GM12878 (cell line): ENCODE results near the gene SRPRB. TPM values are rescaled to one million over a fixed set of nuclear protein-coding genes. Genes with fewer than 3 reads are reported as not detected.

Source experiments
- ATAC-seq: fragments of 200-7000 bp; cut with Tn5 transposase; 3 replicates; pipeline ENCODE4 v1.9.1; 2020; ENCODE audit warnings: mild to moderate bottlenecking, moderate library complexity
- BruUV-seq: library from RNA; stranded (reverse); fragments of 400-500 nt; replicated peaks from 2 replicates; lab custom pipeline; 2021; lab: Mats Ljungman, UMichigan
- CTCF ChIA-PET: fragments of 300-600 bp; sonication (Branson Sonifier 250); formaldehyde crosslinking; extraction: SDS; loops from one replicate; lab custom pipeline; 2021; ENCODE audit warnings: inconsistent platforms; lab: Yijun Ruan, JAX
- POLR2A ChIA-PET: fragments of 350-600 bp; formaldehyde crosslinking; extraction: SDS; loops from one replicate; lab custom pipeline; 2021; ENCODE audit warnings: inconsistent platforms; lab: Charles Lee
- RAD21 ChIA-PET: fragments of 300-600 bp; sonication (Branson Sonifier 250); formaldehyde crosslinking; loops from one replicate; lab custom pipeline; 2023; ENCODE audit warnings: antibody characterized with exemption; ENCODE audit not compliant: unreplicated experiment; lab: Charles Lee
- SMC1A ChIA-PET: fragments of 300-600 bp; sonication (Branson Sonifier 250); formaldehyde crosslinking; loops from one replicate; lab custom pipeline; 2023; ENCODE audit not compliant: unreplicated experiment, uncharacterized antibody; lab: Charles Lee
- DNase-seq: peaks from one replicate; pipeline ENCODE4 v3.0.0-alpha.2; 2011; ENCODE audit warnings: low read depth, low spot score
- FAIRE-seq: peaks from 3 replicates; lab custom pipeline; 2011; peaks lifted over from hg19 to GRCh38; lab: Jason Lieb, UNC
- H2AFZ ChIP-seq: 2 replicates; pipeline ENCODE4 v1.6.0; 2011; ENCODE audit warnings: low read depth, low read length, control low read depth; ENCODE audit not compliant: control insufficient read depth
- H3K27ac ChIP-seq: 2 replicates; pipeline ENCODE4 v1.5.1; 2011; ENCODE audit warnings: control low read depth; ENCODE audit not compliant: control insufficient read depth, insufficient read depth
- H3K27me3 ChIP-seq, 2 experiments: replicated peaks in 1 of 2; 2 replicates each; pipeline versions ENCODE4 v1.6.0 to v1.6.1; 2011; ENCODE audit warnings: low read length in 1 of 2; ENCODE audit not compliant: control insufficient read depth in 2 of 2, insufficient read depth in 2 of 2
- H3K36me3 ChIP-seq, 2 experiments: 2 replicates each; pipeline ENCODE4 v1.5.1; 2011; ENCODE audit warnings: low read length in 1 of 2; ENCODE audit not compliant: control insufficient read depth in 2 of 2, insufficient read depth in 2 of 2
- H3K4me1 ChIP-seq: 2 replicates; pipeline ENCODE4 v1.6.1; 2011; ENCODE audit warnings: mild to moderate bottlenecking, low read length, moderate library complexity, mixed read lengths; ENCODE audit not compliant: control insufficient read depth, insufficient read depth
- H3K4me2 ChIP-seq: 2 replicates; pipeline ENCODE4 v1.6.0; 2011; ENCODE audit warnings: control low read depth; ENCODE audit not compliant: control insufficient read depth, insufficient read depth
- H3K4me3 ChIP-seq: fragments of 200-600 bp; sonication (generic); 2 replicates; pipeline ENCODE4 v1.5.1; 2016
- H3K79me2 ChIP-seq: 2 replicates; pipeline ENCODE4 v1.6.0; 2011; ENCODE audit warnings: low read length; ENCODE audit not compliant: control insufficient read depth, insufficient read depth
- H3K9ac ChIP-seq: 2 replicates; pipeline ENCODE4 v1.8.0; 2011; ENCODE audit warnings: low read length, control low read depth, mixed read lengths; ENCODE audit not compliant: control insufficient read depth, insufficient read depth
- H3K9me3 ChIP-seq: replicated peaks from 3 replicates; pipeline ENCODE4 v1.5.1; 2011; ENCODE audit warnings: mild to moderate bottlenecking, low read length; ENCODE audit not compliant: control insufficient read depth, insufficient read depth
- H4K20me1 ChIP-seq: 2 replicates; pipeline ENCODE4 v1.6.0; 2011; ENCODE audit not compliant: control insufficient read depth, insufficient read depth
- BCL3 ChIP-seq: IDR thresholded peaks from 2 replicates; pipeline ENCODE4 v1.6.1; 2011; ENCODE audit warnings: borderline replicate concordance, low read depth, mild to moderate bottlenecking, moderate library complexity, low read length; ENCODE audit not compliant: insufficient read depth, poor library complexity, severe bottlenecking
- CHD4 ChIP-seq: fragments of 200-600 bp; sonication (generic); IDR thresholded peaks from 2 replicates; pipeline ENCODE4 v1.6.1; 2016; ENCODE audit warnings: mild to moderate bottlenecking
- GATAD2B ChIP-seq: fragments of 450-650 bp; conservative IDR thresholded peaks from 2 replicates; pipeline ENCODE4 v1.6.1; 2017; ENCODE audit warnings: low read depth, mild to moderate bottlenecking, moderate library complexity
- IKZF1 ChIP-seq: fragments of 450-650 bp; conservative IDR thresholded peaks from 2 replicates; pipeline ENCODE4 v1.6.1; 2017; ENCODE audit warnings: antibody characterized with exemption, mild to moderate bottlenecking
- MEF2B ChIP-seq: fragments of 450-650 bp; IDR thresholded peaks from 2 replicates; pipeline ENCODE4 v1.6.1; 2018; ENCODE audit warnings: mild to moderate bottlenecking, moderate library complexity; ENCODE audit not compliant: partially characterized antibody, poor library complexity, severe bottlenecking
- NFIC ChIP-seq: IDR thresholded peaks from 2 replicates; pipeline ENCODE4 v1.6.1; 2012; ENCODE audit warnings: low read depth, mild to moderate bottlenecking, inconsistent platforms, low read length, moderate library complexity
- NR2C1 ChIP-seq: fragments of 450-650 bp; IDR thresholded peaks from 2 replicates; pipeline ENCODE4 v1.6.1; 2017; ENCODE audit warnings: antibody characterized with exemption, mild to moderate bottlenecking, moderate library complexity
- NR2C2 ChIP-seq: IDR thresholded peaks from 2 replicates; pipeline ENCODE4 v1.6.1; 2011; ENCODE audit warnings: borderline replicate concordance, low read depth; ENCODE audit not compliant: control insufficient read depth, insufficient read length
- REST ChIP-seq: IDR thresholded peaks from 2 replicates; pipeline ENCODE4 v1.6.1; 2012; ENCODE audit warnings: mild to moderate bottlenecking, low read depth, low read length
- SMAD5 ChIP-seq: IDR thresholded peaks from 2 replicates; pipeline ENCODE4 v1.6.1; 2016; ENCODE audit warnings: antibody characterized with exemption, low read depth
- SMARCA5 ChIP-seq: fragments of 450-650 bp; IDR thresholded peaks from 2 replicates; pipeline ENCODE4 v1.6.1; 2017; ENCODE audit warnings: mild to moderate bottlenecking
- SMC3 ChIP-seq: IDR thresholded peaks from 2 replicates; pipeline ENCODE4 v1.6.1; 2011; ENCODE audit warnings: low read length, improper control_type of control experiment, borderline replicate concordance
- STAT1 ChIP-seq: fragments of 450-650 bp; conservative IDR thresholded peaks from 2 replicates; pipeline ENCODE4 v1.6.1; 2014; ENCODE audit warnings: antibody characterized with exemption, mild to moderate bottlenecking
- TBL1XR1 ChIP-seq: IDR thresholded peaks from 2 replicates; pipeline ENCODE4 v1.6.1; 2012; ENCODE audit warnings: low read depth, low read length, improper control_type of control experiment
- ZNF217 ChIP-seq: fragments of 450-650 bp; IDR thresholded peaks from 2 replicates; pipeline ENCODE4 v1.6.1; 2017; ENCODE audit warnings: antibody characterized with exemption, mild to moderate bottlenecking
- in situ Hi-C: fragments of 300-500 bp; cut with MboI; formaldehyde crosslinking; loops from 9 replicates; pipeline ENCODE4 v1.14.3; 2018; ENCODE audit warnings: mixed read lengths
- intact Hi-C: fragments of 100-400 bp; cut with micrococcal nuclease; formaldehyde crosslinking; loops from one replicate; pipeline ENCODE4 v1.14.2; 2022; ENCODE audit not compliant: unreplicated experiment
- polyA plus RNA-seq, 11 experiments: library from polyadenylated mRNA; depleted of rRNA in 4 of 11; unstranded in 6 of 11; stranded (reverse) in 5 of 11; fragments of >200 nt; fragmentation: Nextera tagmentation in 4 of 11; fragmentation: Illumina TruSeq in 1 of 11; extraction: Ambion mirVana in 4 of 11; extraction: Trizol in 1 of 11; gene quantifications; 1 replicate in 1 of 11; 2 replicates in 10 of 11; pipeline versions ENCODE4 v1.2.1 to v1.2.3, GENCODE V29; 2011 to 2016; ENCODE audit warnings: inconsistent platforms in 2 of 11, missing spikeins in 2 of 11, low read depth in 1 of 11
- total RNA-seq, 4 experiments: library from RNA; depleted of rRNA in 3 of 4; stranded (reverse); fragments of >200 nt in 3 of 4; fragmentation: Illumina TruSeq in 1 of 4; extraction: Trizol in 1 of 4; gene quantifications; 2 replicates each; pipeline versions ENCODE4 v1.2.1 to v1.2.3, GENCODE V29; 2013 to 2021
- TF ChIP-seq, protein P1 (sequence below): IDR thresholded peaks from 2 replicates; pipeline ENCODE4 v1.6.1; 2012; ENCODE audit warnings: low read depth, low read length, improper control_type of control experiment

SRPRB gene
- total and polyA plus RNA-seq, 10 of the 15 experiments (the other 5 are each of a cell fraction or from before 2014, with no cell fraction given): 30.6 to 107 (median 46.6) TPM

DNA sequence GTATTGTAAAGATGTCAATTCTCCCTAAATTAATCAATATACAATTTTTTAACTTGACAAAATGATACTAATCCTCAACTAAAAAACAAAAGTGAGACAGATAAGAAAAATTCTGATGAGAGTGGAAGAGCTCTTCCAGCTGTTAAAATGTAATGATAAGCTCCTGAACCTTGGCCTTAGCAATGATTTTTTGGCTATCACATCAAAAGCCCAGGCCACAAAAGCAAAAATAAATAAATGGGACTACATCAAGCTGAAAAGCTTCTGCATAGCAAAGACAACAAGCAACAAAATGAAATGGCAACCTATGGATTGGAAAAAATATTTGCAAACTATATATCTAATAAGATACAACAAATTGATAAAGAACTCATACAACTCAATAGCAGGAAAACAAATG, 24.0 kb upstream of the SRPRB start:
- in situ Hi-C loops (no loop called here), intact Hi-C loops (no loop called here)
- Histone ChIP-seq H3K4me2 (no peak overlapping the region), H3K9ac (no peak overlapping the region), H3K27me3 (peaks cover 0 to 1% of the 10 kb centered on the region in 2 experiments; a peak in 1 of 4 replicates), H4K20me1 (no peaks in the 10 kb centered on the region), H3K9me3 (no peaks in the 10 kb centered on the region), H3K27ac (no peak overlapping the region), H3K36me3 (no peaks in the 10 kb centered on the region), H3K4me1 (no peaks in the 10 kb centered on the region), H3K79me2 (no peaks in the 10 kb centered on the region), H2AFZ (no peak overlapping the region), H3K4me3 (no peak overlapping the region)
- ATAC-seq (no peak), FAIRE-seq (no peak), DNase-seq (no peak)
- TF ChIP-seq NR2C1 (no peak), GATAD2B (no peak), ZNF217 (no peak), STAT1 (no peak), CHD4 (no peak), TBL1XR1 (no peak), NR2C2 (no peak), MEF2B (no peak), SMC3 (no peak), IKZF1 (no peak), SMAD5 (no peak), BCL3 (no peak), NFIC (no peak), REST (no peak), SMARCA5 (no peak)
- TF ChIP-seq, protein P1, sequence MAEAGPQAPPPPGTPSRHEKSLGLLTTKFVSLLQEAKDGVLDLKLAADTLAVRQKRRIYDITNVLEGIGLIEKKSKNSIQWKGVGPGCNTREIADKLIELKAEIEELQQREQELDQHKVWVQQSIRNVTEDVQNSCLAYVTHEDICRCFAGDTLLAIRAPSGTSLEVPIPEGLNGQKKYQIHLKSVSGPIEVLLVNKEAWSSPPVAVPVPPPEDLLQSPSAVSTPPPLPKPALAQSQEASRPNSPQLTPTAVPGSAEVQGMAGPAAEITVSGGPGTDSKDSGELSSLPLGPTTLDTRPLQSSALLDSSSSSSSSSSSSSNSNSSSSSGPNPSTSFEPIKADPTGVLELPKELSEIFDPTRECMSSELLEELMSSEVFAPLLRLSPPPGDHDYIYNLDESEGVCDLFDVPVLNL: no peak
- POLR2A ChIA-PET: interaction anchor here (0.6 kb wide), 1 partner anchor 358 kb away, joined by 4 read pairs; no protein-coding TSS in a partner anchor
- SMC1A ChIA-PET: interaction anchor here (0.8 kb wide), 1 partner anchor 17 kb away, joined by 3 read pairs; no protein-coding TSS in a partner anchor
- no TSS peak for BruUV-seq
- RAD21 ChIA-PET: no interaction called here
- CTCF ChIA-PET: no interaction called here
